HepG2 (cell line): ENCODE results near the gene TBC1D4.

Experiments used
- BCL3 ChIP-seq: sonication (generic); formaldehyde crosslinking; IDR thresholded peaks from 2 replicates; pipeline ENCODE4 v1.5.1; 2020; ENCODE audit warnings: mild to moderate bottlenecking, missing genetic modification reagents, moderate library complexity
- CTCF ChIP-seq: sonication (generic); formaldehyde crosslinking; IDR thresholded peaks from 2 replicates; pipeline ENCODE4 v1.5.0; 2020; ENCODE audit warnings: mild to moderate bottlenecking, missing genetic modification reagents, moderate library complexity
- SYNCRIP ChIP-seq: fragments of 200-400 bp; formaldehyde crosslinking; IDR thresholded peaks from 2 replicates; pipeline ENCODE4 v1.6.1; 2018; ENCODE audit warnings: mild to moderate bottlenecking, low read depth, low read length; ENCODE audit not compliant: insufficient read depth

- TF ChIP-seq CTCF: no peak
- no peak for TF ChIP-seq SYNCRIP
- no peak for TF ChIP-seq BCL3 (CRISPR knock-in tag)
Measured at GRCh38 chr13:75494491-75494890, 12.5 kb upstream of the TBC1D4 start.
